NCI-H345 (cell line): ENCODE data around the gene SCTR.
A peak's percentile ranks its signal among the peaks of the same experiment; 100 is the strongest.

Experiments used
- DNase-seq: peaks from one replicate; lab custom pipeline; 2025; lab: John Stamatoyannopoulos, UW

The SCTR gene

GRCh38 chr2:119523952-119524694, at the start of gene SCTR:
SCTR (minus strand) TSS chr2:119524483; CDS start chr2:119524226, 257 bp downstream.
- peak; percentile 22 for DNase-seq

GRCh38 chr2:119567292-119567691, 43.0 kb upstream of the SCTR start:
- DNase-seq: no peak

- no peak for DNase-seq
Observed at GRCh38 chr2:119565481-119565880, 41.2 kb upstream of the SCTR start.

GRCh38 chr2:119553687-119554344, 29.5 kb upstream of the SCTR start:
- DNase-seq: no peak

GRCh38 chr2:119552902-119553301, 28.6 kb upstream of the SCTR start:
- no peak for DNase-seq

- no peak for DNase-seq
Observed at GRCh38 chr2:119550856-119551255, 26.6 kb upstream of the SCTR start.

- no peak for DNase-seq
Observed at GRCh38 chr2:119550346-119550745, 26.1 kb upstream of the SCTR start.

GRCh38 chr2:119549241-119549640, 25.0 kb upstream of the SCTR start:
- no peak for DNase-seq

- no peak for DNase-seq
Observed at GRCh38 chr2:119548516-119549120, 24.3 kb upstream of the SCTR start.

- no peak for DNase-seq
Observed at GRCh38 chr2:119546447-119546767, 22.1 kb upstream of the SCTR start.

- no peak for DNase-seq
Observed at GRCh38 chr2:119545754-119546446, 21.6 kb upstream of the SCTR start.

- no peak for DNase-seq
Observed at GRCh38 chr2:119544939-119545475, 20.7 kb upstream of the SCTR start.

GRCh38 chr2:119544075-119544938, 20.0 kb upstream of the SCTR start, which contains the start of gene CFAP221:
CFAP221 (plus strand) TSS chr2:119544449; CDS start chr2:119546132, 1,683 bp downstream.
- DNase-seq: peak; percentile 74

GRCh38 chr2:119541476-119541875, 17.2 kb upstream of the SCTR start:
- no peak for DNase-seq

GRCh38 chr2:119537792-119538191, 13.5 kb upstream of the SCTR start:
- no peak for DNase-seq

- DNase-seq: no peak
Observed at GRCh38 chr2:119536707-119537106, 12.4 kb upstream of the SCTR start.

- DNase-seq: no peak
Observed at GRCh38 chr2:119536211-119536610, 11.9 kb upstream of the SCTR start.

- no peak for DNase-seq
Observed at GRCh38 chr2:119533560-119533959, 9.3 kb upstream of the SCTR start.

GRCh38 chr2:119531292-119531691, 7.0 kb upstream of the SCTR start:
- no peak for DNase-seq

- no peak for DNase-seq
Observed at GRCh38 chr2:119527999-119528398, 3.7 kb upstream of the SCTR start.

GRCh38 chr2:119525614-119526013, 1.3 kb upstream of the SCTR start:
- no peak for DNase-seq
